Prostate gland (tissue), 2 donors: ENCODE measurements around the gene FANCG. TPM values are rescaled to one million over a fixed set of nuclear protein-coding genes. Genes with fewer than 3 reads are reported as not detected.
A peak's percentile ranks its signal among the peaks of the same experiment; 100 is the strongest.

ENCODE experiments used
- DNase-seq: peaks from one replicate; pipeline ENCODE4 v3.0.0-alpha.2; 2019; ENCODE audit warnings: low spot score
- H3K27ac ChIP-seq, 2 donors: fragments of 200-600 bp; sonication (generic); 2 replicates each; pipeline ENCODE4 v1.5.1; 2017 to 2019
- H3K27me3 ChIP-seq: fragments of 200-600 bp; sonication (generic); replicated peaks from 2 replicates; pipeline ENCODE4 v1.5.1; 2019; ENCODE audit not compliant: insufficient read depth
- H3K36me3 ChIP-seq, 2 donors: fragments of 200-600 bp; sonication (generic); 1 replicate in 1 of 2; 2 replicates in 1 of 2; pipeline versions ENCODE4 v1.5.1 to v1.8.1; 2017 to 2019
- H3K4me1 ChIP-seq: fragments of 200-600 bp; sonication (generic); replicated peaks from 2 replicates; pipeline ENCODE4 v1.5.1; 2019
- H3K4me3 ChIP-seq, 2 donors: fragments of 200-600 bp; sonication (generic); 2 replicates each; pipeline ENCODE4 v1.5.1; 2017 to 2019
- H3K9me3 ChIP-seq: fragments of 200-600 bp; sonication (generic); 2 replicates; pipeline ENCODE4 v1.5.1; 2017
- CTCF ChIP-seq, 4 experiments: fragments of 200-600 bp in 2 of 4; fragments of 450-650 bp in 2 of 4; sonication (generic) in 2 of 4; IDR thresholded peaks; 1 replicate in 3 of 4; 2 replicates in 1 of 4; pipeline ENCODE4 v1.5.1; 2016 to 2019; ENCODE audit warnings: antibody characterized with exemption in 4 of 4, mild to moderate bottlenecking in 2 of 4, moderate library complexity in 2 of 4
- POLR2A ChIP-seq: fragments of 450-650 bp; IDR thresholded peaks from one replicate; pipeline ENCODE4 v1.6.1; 2016; ENCODE audit warnings: antibody characterized with exemption, mild to moderate bottlenecking
- POLR2AphosphoS5 ChIP-seq: sonication (generic); formaldehyde crosslinking; IDR thresholded peaks from one replicate; pipeline ENCODE4 v1.6.1; 2017; ENCODE audit warnings: antibody characterized with exemption
- WGBS: methylation state at CpG from one replicate; pipeline ENCODE4 v1.1.5; 2018; 5-methylcytosine and 5-hydroxymethylcytosine counted together
- intact Hi-C: fragments of 100-400 bp; cut with DNase I; formaldehyde crosslinking; loops from one replicate; pipeline ENCODE4 v1.14.2; 2022
- total RNA-seq, 2 donors: library from RNA; depleted of rRNA; stranded (reverse); fragments of >200 nt; gene quantifications; one replicate each; pipeline ENCODE4 v1.1.0, GENCODE V29; 2016

The FANCG gene
- total RNA-seq, 2 donors from 2014 or later: 12.9 to 16.8 TPM

DNA sequence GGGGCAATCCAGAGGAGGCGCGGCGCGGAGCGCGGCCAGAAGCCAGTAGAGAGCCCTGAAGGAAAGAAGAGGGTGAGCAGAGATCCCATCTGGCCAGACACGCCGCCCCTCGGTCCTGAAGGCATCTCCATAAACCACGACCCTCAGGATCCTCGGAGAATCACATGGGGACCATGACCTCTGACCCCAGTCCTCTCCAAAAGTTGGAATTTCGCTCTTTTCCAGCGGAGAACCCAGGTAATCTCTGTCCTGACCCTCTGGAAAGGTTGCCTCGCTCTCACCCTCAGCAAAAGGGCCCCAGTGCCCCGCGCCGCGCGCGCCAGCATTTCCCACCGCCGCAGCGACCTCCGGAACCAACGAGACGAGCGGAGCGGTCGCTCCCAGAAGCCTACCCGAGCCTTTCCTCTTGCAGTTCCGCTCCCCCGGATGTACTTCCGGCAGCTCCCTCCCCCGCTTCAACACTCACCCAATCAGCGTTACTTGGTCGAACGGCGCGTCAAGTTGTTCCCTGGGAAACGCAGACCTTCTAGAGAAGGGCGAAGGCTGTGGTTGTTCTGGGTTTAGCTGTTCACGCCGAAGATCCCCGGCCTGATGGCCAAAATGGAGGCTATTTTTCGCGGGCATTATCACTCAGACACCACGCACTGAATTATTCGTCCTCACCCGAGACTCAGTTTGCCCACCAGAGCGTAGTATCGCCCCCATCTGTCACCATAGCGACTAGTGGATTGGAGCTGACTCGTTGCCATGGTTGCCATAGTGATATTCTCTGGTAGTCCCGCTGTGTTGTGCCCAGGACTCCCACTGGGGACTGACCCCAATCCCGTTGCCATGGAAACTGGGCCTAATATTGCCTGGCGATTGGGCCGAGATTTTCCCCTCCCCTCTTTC, 23.3 kb upstream of the FANCG start, which contains the start of gene STOML2:
TSS of gene STOML2 (minus strand) at position 363 of the 891 bp plus-strand sequence. CDS start at position 326, 37 bp downstream.
- TF ChIP-seq POLR2AphosphoS5: peak; percentile 97
- TF ChIP-seq CTCF (IDR thresholded peaks at IDR 0.05): peak in 2 of 4 experiments; percentile 15 to 18
- peak; percentile 49 for TF ChIP-seq POLR2A
- H3K36me3 ChIP-seq: peaks cover 16 to 23% of the 10 kb centered on the region in 2 donors

DNA sequence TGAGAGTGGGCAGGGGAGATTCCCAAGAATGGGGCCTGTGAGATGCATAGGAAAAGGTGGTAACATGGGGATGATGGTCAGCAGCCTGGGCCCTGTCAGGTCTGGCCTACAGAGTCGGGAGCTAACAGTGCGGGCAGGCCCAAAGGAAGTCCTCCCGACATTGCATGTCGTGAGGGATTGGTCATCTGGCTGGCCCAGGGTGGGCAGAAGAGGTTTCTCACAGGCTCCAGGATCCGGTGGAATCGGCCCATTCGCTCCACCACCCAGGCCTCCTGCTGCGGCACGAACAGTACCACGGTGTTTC, 22.7 kb upstream of the FANCG start:
- no peak for TF ChIP-seq POLR2A
- TF ChIP-seq CTCF (IDR thresholded peaks at IDR 0.05): no peak
- no peak for TF ChIP-seq POLR2AphosphoS5
- H3K36me3 ChIP-seq: peaks cover 13 to 20% of the 10 kb centered on the region in 2 donors
- intact Hi-C loops: no loop called here

More for the DNA sequence above, 23.3 kb upstream of the FANCG start, which contains the start of gene STOML2:
- peak within 1 kb of the TSS; percentile 49 to 54 for H3K4me3 ChIP-seq
- WGBS: under 1% methylated on average over 57 of the region's 57 CpGs
- intact Hi-C loops: no loop called here
- peak within 1 kb of the TSS; percentile 76 to 79 for H3K27ac ChIP-seq
- H3K9me3 ChIP-seq: no peaks in the 10 kb centered on the region
- no peaks in the 10 kb centered on the region for H3K4me1 ChIP-seq
- H3K27me3 ChIP-seq: no peaks in the 10 kb centered on the region
- DNase-seq: peak; percentile 95

DNA sequence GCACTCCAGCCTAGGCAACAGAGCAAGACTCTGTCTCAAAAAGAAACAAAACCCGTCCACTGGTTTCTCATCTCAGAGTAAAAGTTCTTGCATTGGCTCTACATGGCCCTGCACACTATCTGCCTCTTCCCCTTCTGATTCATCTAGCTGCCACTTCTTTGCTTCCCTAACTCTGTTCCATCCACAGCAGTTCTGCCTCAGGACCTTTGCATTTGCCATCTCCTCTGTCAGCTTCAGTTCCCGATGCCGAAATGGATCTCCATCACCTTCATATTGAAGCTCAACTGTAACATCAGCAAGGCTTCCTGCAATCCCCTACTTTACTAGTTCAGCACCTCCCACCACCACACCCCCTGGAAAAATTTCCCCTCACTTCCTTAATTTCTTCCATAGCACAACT, 17.8 kb upstream of the FANCG start:
- no peak for DNase-seq
- no peak overlapping the region for H3K4me3 ChIP-seq
- WGBS: 93% methylated on average over 3 of the region's 3 CpGs
- H3K36me3 ChIP-seq: no peaks in the 10 kb centered on the region
- H3K27ac ChIP-seq: no peak overlapping the region
- H3K27me3 ChIP-seq: no peaks in the 10 kb centered on the region
- intact Hi-C loops: loop anchor here (5.0 kb wide), 1 partner anchor 195 kb away; no protein-coding TSS in a partner anchor
- H3K4me1 ChIP-seq: peaks cover 4% of the 10 kb centered on the region
- no peak for TF ChIP-seq POLR2A
- no peak for TF ChIP-seq CTCF (IDR thresholded peaks at IDR 0.05)
- TF ChIP-seq POLR2AphosphoS5: no peak
- no peaks in the 10 kb centered on the region for H3K9me3 ChIP-seq

More for the DNA sequence above, 22.7 kb upstream of the FANCG start:
- Histone ChIP-seq H3K27me3 (no peaks in the 10 kb centered on the region), H3K27ac (peak overlapping the region; percentile 76 to 79), H3K9me3 (no peaks in the 10 kb centered on the region), H3K4me1 (no peaks in the 10 kb centered on the region), H3K4me3 (peak overlapping the region; percentile 49 to 54)
- 1% methylated on average over 10 of the region's 10 CpGs for WGBS
- DNase-seq: no peak

- TF ChIP-seq POLR2A: peak; percentile 32
- peak; percentile 84 for TF ChIP-seq POLR2AphosphoS5
- TF ChIP-seq CTCF (IDR thresholded peaks at IDR 0.05): peak; percentile 69 to 77 (median 74)
- DNase-seq: peak; percentile 82
- Histone ChIP-seq H3K27me3 (no peaks in the 10 kb centered on the region), H3K4me1 (peaks cover 4% of the 10 kb centered on the region), H3K4me3 (peak within 1 kb of the TSS; percentile 57 to 73), H3K27ac (peak within 1 kb of the TSS; percentile 90 to 94), H3K36me3 (peaks cover 7 to 12% of the 10 kb centered on the region in 2 donors), H3K9me3 (no peaks in the 10 kb centered on the region)
- WGBS: under 1% methylated on average over 40 of the region's 53 CpGs
- intact Hi-C loops: loop anchor here (5.0 kb wide), 1 partner anchor 194 kb away; no protein-coding TSS in a partner anchor
These were observed 16.5 kb upstream of the FANCG start, which contains the start of gene PIGO for GRCh38 chr9:35096035-35096849. Gene PIGO (minus strand): TSS chr9:35096591. CDS start chr9:35095565, 1,026 bp downstream.
